ENCODE measurements around the gene ADAM12. TPM values are rescaled to one million over a fixed set of nuclear protein-coding genes. Genes with fewer than 3 reads are reported as not detected.

The ADAM12 gene
- total RNA-seq, 4 donors from 2014 or later: 0.26 to 1.6 (median 0.47) TPM; not detected in 1

- H3K4me3 ChIP-seq (ENCODE audit: low read depth, poor library complexity, severe bottlenecking): no peak overlapping the region
- WGBS, 2 donors: 85 to 87% methylated on average over 8 of the region's 8 CpGs
- intact Hi-C loops (cut with DNase I; ENCODE audit: low total_unique reads): no loop called here
- TF ChIP-seq POLR2A (IDR thresholded peaks at IDR 0.05) (no peak), CTCF (IDR thresholded peaks at IDR 0.05) (no peak)
- no peak for DNase-seq (ENCODE audit: low spot score in 2 of 2)
These were observed 273.3 kb downstream of the ADAM12 start for GRCh38 chr10:126114884-126115555.

- TF ChIP-seq POLR2A (IDR thresholded peaks at IDR 0.05) (no peak), CTCF (IDR thresholded peaks at IDR 0.05) (no peak)
- WGBS, 2 donors: 60 to 65% methylated on average over 6 of the region's 6 CpGs
- DNase-seq (ENCODE audit: low spot score in 2 of 2): no peak
- intact Hi-C loops (cut with DNase I; ENCODE audit: low total_unique reads): no loop called here
- H3K4me3 ChIP-seq (ENCODE audit: low read depth, poor library complexity, severe bottlenecking): no peak overlapping the region
These were observed 276.8 kb downstream of the ADAM12 start for GRCh38 chr10:126111516-126111915.

GRCh38 chr10:126110489-126111180 is 277.6 kb downstream of the ADAM12 start:
- WGBS, 2 donors: 31 to 41% methylated on average over 5 of the region's 5 CpGs
- no peak for TF ChIP-seq POLR2A (IDR thresholded peaks at IDR 0.05)
- no peak for TF ChIP-seq CTCF (IDR thresholded peaks at IDR 0.05)
- intact Hi-C loops (cut with DNase I; ENCODE audit: low total_unique reads): no loop called here
- H3K4me3 ChIP-seq (ENCODE audit: low read depth, poor library complexity, severe bottlenecking): no peak overlapping the region
- DNase-seq (ENCODE audit: low spot score in 2 of 2): no peak

- no peak overlapping the region for H3K4me3 ChIP-seq (ENCODE audit: low read depth, poor library complexity, severe bottlenecking)
- TF ChIP-seq POLR2A (IDR thresholded peaks at IDR 0.05): no peak
- no peak for TF ChIP-seq CTCF (IDR thresholded peaks at IDR 0.05)
- intact Hi-C loops (cut with DNase I; ENCODE audit: low total_unique reads): no loop called here
- 65 to 78% methylated on average over 5 of the region's 5 CpGs for WGBS, 2 donors
- no peak for DNase-seq (ENCODE audit: low spot score in 2 of 2)
These were observed 278.4 kb downstream of the ADAM12 start for GRCh38 chr10:126109893-126110292.

GRCh38 chr10:126108693-126109092 is 279.6 kb downstream of the ADAM12 start:
- no peak for DNase-seq (ENCODE audit: low spot score in 2 of 2)

More at GRCh38 chr10:126108693-126109092, 279.6 kb downstream of the ADAM12 start:
- H3K4me3 ChIP-seq (ENCODE audit: low read depth, poor library complexity, severe bottlenecking): no peak overlapping the region
- intact Hi-C loops (cut with DNase I; ENCODE audit: low total_unique reads): no loop called here
- no peak for TF ChIP-seq CTCF (IDR thresholded peaks at IDR 0.05)
- no peak for TF ChIP-seq POLR2A (IDR thresholded peaks at IDR 0.05)
- WGBS, 2 donors: 53 to 71% methylated on average over 4 of the region's 4 CpGs
